Neural cell (in vitro differentiated cells): ENCODE measurements around the gene UIMC1. TPM values are rescaled to one million over a fixed set of nuclear protein-coding genes. Genes with fewer than 3 reads are reported as not detected.
"Not testable (repeated sequence)": the region's sequence is repeated elsewhere in the genome, so short reads cannot be mapped to it uniquely, and the experiment has no call there.

Source experiments
- H2AFZ ChIP-seq: fragments of 200-600, 300-800 bp; sonication (generic), shearing (Covaris generic); 2 replicates; pipeline ENCODE4 v1.6.0; 2014; ENCODE audit warnings: low read depth, mild to moderate bottlenecking, antibody characterized with exemption, low read length, moderate library complexity
- H3F3A ChIP-seq: fragments of 200-600 bp; shearing (Covaris generic); 2 replicates; pipeline ENCODE4 v1.6.1; 2016; ENCODE audit warnings: mild to moderate bottlenecking, moderate library complexity, mixed read lengths, antibody characterized with exemption, low read length; ENCODE audit not compliant: insufficient read depth, poor library complexity, severe bottlenecking
- H3K27ac ChIP-seq: fragments of 200-600, 300-800 bp; sonication (generic), shearing (Covaris generic); 2 replicates; pipeline ENCODE4 v1.5.1; 2014; ENCODE audit warnings: mild to moderate bottlenecking, low read length, moderate library complexity
- H3K27me3 ChIP-seq: fragments of 300-800, 200-600 bp; sonication (generic), shearing (Covaris generic); 2 replicates; pipeline ENCODE4 v1.6.0; 2014; ENCODE audit warnings: mild to moderate bottlenecking, low read depth, low read length, moderate library complexity; ENCODE audit not compliant: insufficient read depth
- H3K36me3 ChIP-seq: fragments of 300-800, 200-600 bp; sonication (generic), shearing (Covaris generic); 2 replicates; pipeline ENCODE4 v1.5.1; 2014; ENCODE audit warnings: mild to moderate bottlenecking, antibody characterized with exemption, low read length, moderate library complexity; ENCODE audit not compliant: insufficient read depth
- H3K4me2 ChIP-seq: fragments of 300-800, 200-600 bp; sonication (generic), shearing (Covaris generic); 2 replicates; pipeline ENCODE4 v1.6.0; 2014; ENCODE audit warnings: mild to moderate bottlenecking, low read length
- H3K4me3 ChIP-seq: fragments of 300-800, 200-600 bp; sonication (generic), shearing (Covaris generic); 2 replicates; pipeline ENCODE4 v1.5.1; 2014; ENCODE audit warnings: mild to moderate bottlenecking, low read length, moderate library complexity
- H3K79me2 ChIP-seq: fragments of 200-600 bp; shearing (Covaris generic); replicated peaks from 2 replicates; pipeline ENCODE4 v1.6.0; 2014; ENCODE audit warnings: mild to moderate bottlenecking, low read length, moderate library complexity; ENCODE audit not compliant: insufficient read depth
- H3K9ac ChIP-seq: fragments of 300-800, 200-600 bp; sonication (generic), shearing (Covaris generic); 2 replicates; pipeline ENCODE4 v1.6.1; 2016; ENCODE audit warnings: mild to moderate bottlenecking, low read length, mixed read lengths
- H3K9me2 ChIP-seq: fragments of 200-600 bp; shearing (Covaris generic); 2 replicates; pipeline ENCODE4 v1.6.1; 2016; ENCODE audit warnings: mild to moderate bottlenecking, low read length, mixed read lengths; ENCODE audit not compliant: insufficient read depth
- H3K9me3 ChIP-seq: fragments of 200-600, 300-800 bp; sonication (generic), shearing (Covaris generic); 2 replicates; pipeline ENCODE4 v1.6.1; 2016; ENCODE audit warnings: mild to moderate bottlenecking, mixed run types, low read length, moderate library complexity, mixed read lengths
- H4K20me1 ChIP-seq: fragments of 200-600 bp; shearing (Covaris generic); 2 replicates; pipeline ENCODE4 v1.6.1; 2016; ENCODE audit warnings: mild to moderate bottlenecking, mixed run types; ENCODE audit not compliant: insufficient read depth
- CTCF ChIP-seq: fragments of 450-650 bp; IDR thresholded peaks from 2 replicates; pipeline ENCODE4 v1.5.1; 2014; ENCODE audit warnings: antibody characterized with exemption, mild to moderate bottlenecking, moderate library complexity; ENCODE audit not compliant: poor library complexity, severe bottlenecking
- EP300 ChIP-seq: fragments of 450-650 bp; conservative IDR thresholded peaks from 2 replicates; pipeline ENCODE4 v1.6.1; 2014; ENCODE audit warnings: antibody characterized with exemption, mild to moderate bottlenecking, moderate library complexity; ENCODE audit not compliant: poor library complexity, severe bottlenecking
- EZH2 ChIP-seq: fragments of 200-600, 300-800 bp; shearing (Covaris generic), sonication (generic); IDR thresholded peaks from 2 replicates; pipeline ENCODE4 v1.6.1; 2014; ENCODE audit warnings: antibody characterized with exemption, low read length, borderline replicate concordance, mild to moderate bottlenecking; ENCODE audit not compliant: insufficient read depth, poor library complexity, severe bottlenecking
- MXI1 ChIP-seq: fragments of 450-650 bp; conservative IDR thresholded peaks from 2 replicates; pipeline ENCODE4 v1.6.1; 2014; ENCODE audit warnings: antibody characterized with exemption, mild to moderate bottlenecking; ENCODE audit not compliant: poor library complexity, severe bottlenecking
- POLR2AphosphoS5 ChIP-seq: IDR thresholded peaks from 2 replicates; pipeline ENCODE4 v1.6.1; 2012
- RAD21 ChIP-seq: fragments of 450-650 bp; conservative IDR thresholded peaks from 2 replicates; pipeline ENCODE4 v1.6.1; 2014; ENCODE audit warnings: antibody characterized with exemption, mild to moderate bottlenecking, moderate library complexity
- REST ChIP-seq: IDR thresholded peaks from 2 replicates; pipeline ENCODE4 v1.6.1; 2012; ENCODE audit warnings: borderline replicate concordance
- SMC3 ChIP-seq: fragments of 450-650 bp; conservative IDR thresholded peaks from 2 replicates; pipeline ENCODE4 v1.6.1; 2014; ENCODE audit warnings: antibody characterized with exemption, mild to moderate bottlenecking, moderate library complexity; ENCODE audit not compliant: poor library complexity
- TAF1 ChIP-seq: IDR thresholded peaks from 2 replicates; pipeline ENCODE4 v1.6.1; 2012; ENCODE audit warnings: low read depth
- polyA plus RNA-seq: library from polyadenylated mRNA; depleted of rRNA; stranded (reverse); fragments of >200 nt; gene quantifications from 2 replicates; pipeline ENCODE4 v1.2.3, GENCODE V29; 2014

UIMC1 gene
- polyA plus RNA-seq, 1 donor from 2014 or later, result 74.0 TPM

- H3K9ac ChIP-seq, result no peak overlapping the region
- peak overlapping the region; percentile 95 for H3K4me3 ChIP-seq
- no peaks in the 10 kb centered on the region for H3K36me3 ChIP-seq
- H3K27ac ChIP-seq, result no peak overlapping the region
- peaks cover 4% of the 10 kb centered on the region for H3F3A ChIP-seq
- no peaks in the 10 kb centered on the region for H3K9me2 ChIP-seq
- peaks cover 65% of the 10 kb centered on the region for H3K79me2 ChIP-seq
- no peaks in the 10 kb centered on the region for H4K20me1 ChIP-seq
- no peaks in the 10 kb centered on the region for H3K9me3 ChIP-seq
- no peaks in the 10 kb centered on the region for H3K27me3 ChIP-seq
- TF ChIP-seq MXI1, result no peak
- TF ChIP-seq REST, result no peak
- no peak for TF ChIP-seq EZH2
- TF ChIP-seq POLR2AphosphoS5, result no peak
- no peak for TF ChIP-seq EP300
- TF ChIP-seq RAD21, result no peak
- no peak for TF ChIP-seq SMC3
- TF ChIP-seq CTCF, result no peak
- no peak for TF ChIP-seq TAF1
- no peak overlapping the region for H2AFZ ChIP-seq
- H3K4me2 ChIP-seq, result peak overlapping the region; percentile 14
Measured at GRCh38 chr5:177003649-177004048, 2.9 kb downstream of the UIMC1 start.

GRCh38 chr5:176999526-176999925, 7.1 kb downstream of the UIMC1 start:
- not testable (repeated sequence) for H3K9me2 ChIP-seq, H2AFZ ChIP-seq, H3K4me3 ChIP-seq, H3K27me3 ChIP-seq, H3K9me3 ChIP-seq, H3K4me2 ChIP-seq, H4K20me1 ChIP-seq, H3K27ac ChIP-seq, H3K9ac ChIP-seq, H3F3A ChIP-seq, H3K36me3 ChIP-seq
- peaks cover 73% of the 10 kb centered on the region for H3K79me2 ChIP-seq

GRCh38 chr5:176998828-176999227, 7.8 kb downstream of the UIMC1 start:
- H3K4me3 ChIP-seq, result no peak overlapping the region
- no peak overlapping the region for H3K4me2 ChIP-seq
- H3K36me3 ChIP-seq, result no peaks in the 10 kb centered on the region
- H2AFZ ChIP-seq, result no peak overlapping the region
- H3K9ac ChIP-seq, result no peak overlapping the region
- H4K20me1 ChIP-seq, result no peaks in the 10 kb centered on the region
- H3K9me3 ChIP-seq, result no peaks in the 10 kb centered on the region
- H3K9me2 ChIP-seq, result no peaks in the 10 kb centered on the region
- no peaks in the 10 kb centered on the region for H3K27me3 ChIP-seq
- TF ChIP-seq EZH2 (no peak), MXI1 (no peak), EP300 (no peak), RAD21 (no peak), REST (no peak), POLR2AphosphoS5 (no peak)
- no peak overlapping the region for H3K27ac ChIP-seq
- no peaks in the 10 kb centered on the region for H3F3A ChIP-seq
- peaks cover 73% of the 10 kb centered on the region for H3K79me2 ChIP-seq
